ENCODE results near the gene TRAF4. TPM values are rescaled to one million over a fixed set of nuclear protein-coding genes. Genes with fewer than 3 reads are reported as not detected.

The TRAF4 gene
- total and polyA plus RNA-seq, 9 of the 15 experiments (the other 6 are each of a cell fraction or from before 2014, with no cell fraction given): 2.4 to 147 (median 72.4) TPM

DNA sequence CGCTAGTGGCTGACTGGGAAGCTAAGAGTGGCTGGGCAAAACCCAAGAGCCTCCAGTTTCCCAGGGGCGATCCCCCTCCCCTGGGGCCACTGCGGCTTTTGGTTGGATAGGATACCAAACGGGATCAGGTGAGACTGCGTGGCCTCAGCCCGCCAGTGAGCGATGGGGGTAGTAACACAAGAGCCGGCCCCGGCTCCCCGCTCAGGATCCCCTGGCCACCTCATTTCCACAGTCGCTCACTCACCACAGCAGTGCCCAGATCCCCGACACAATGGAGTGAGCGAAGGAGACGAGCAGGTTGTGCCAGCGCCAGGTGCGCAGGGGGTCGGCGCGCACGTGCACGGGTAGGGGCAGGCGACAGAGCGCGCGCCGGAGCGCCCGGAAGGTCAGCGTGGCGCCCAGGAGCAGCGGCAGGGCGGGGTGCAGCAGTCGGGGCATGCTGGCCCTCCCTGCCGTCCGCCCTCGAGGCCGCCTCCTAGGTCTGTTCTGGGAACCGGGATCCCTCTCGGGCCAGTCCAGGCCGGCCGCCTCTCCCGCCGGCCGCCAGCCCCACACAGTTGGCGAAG, 18.1 kb upstream of the TRAF4 start (continued):
- TF ChIP-seq, protein P1, sequence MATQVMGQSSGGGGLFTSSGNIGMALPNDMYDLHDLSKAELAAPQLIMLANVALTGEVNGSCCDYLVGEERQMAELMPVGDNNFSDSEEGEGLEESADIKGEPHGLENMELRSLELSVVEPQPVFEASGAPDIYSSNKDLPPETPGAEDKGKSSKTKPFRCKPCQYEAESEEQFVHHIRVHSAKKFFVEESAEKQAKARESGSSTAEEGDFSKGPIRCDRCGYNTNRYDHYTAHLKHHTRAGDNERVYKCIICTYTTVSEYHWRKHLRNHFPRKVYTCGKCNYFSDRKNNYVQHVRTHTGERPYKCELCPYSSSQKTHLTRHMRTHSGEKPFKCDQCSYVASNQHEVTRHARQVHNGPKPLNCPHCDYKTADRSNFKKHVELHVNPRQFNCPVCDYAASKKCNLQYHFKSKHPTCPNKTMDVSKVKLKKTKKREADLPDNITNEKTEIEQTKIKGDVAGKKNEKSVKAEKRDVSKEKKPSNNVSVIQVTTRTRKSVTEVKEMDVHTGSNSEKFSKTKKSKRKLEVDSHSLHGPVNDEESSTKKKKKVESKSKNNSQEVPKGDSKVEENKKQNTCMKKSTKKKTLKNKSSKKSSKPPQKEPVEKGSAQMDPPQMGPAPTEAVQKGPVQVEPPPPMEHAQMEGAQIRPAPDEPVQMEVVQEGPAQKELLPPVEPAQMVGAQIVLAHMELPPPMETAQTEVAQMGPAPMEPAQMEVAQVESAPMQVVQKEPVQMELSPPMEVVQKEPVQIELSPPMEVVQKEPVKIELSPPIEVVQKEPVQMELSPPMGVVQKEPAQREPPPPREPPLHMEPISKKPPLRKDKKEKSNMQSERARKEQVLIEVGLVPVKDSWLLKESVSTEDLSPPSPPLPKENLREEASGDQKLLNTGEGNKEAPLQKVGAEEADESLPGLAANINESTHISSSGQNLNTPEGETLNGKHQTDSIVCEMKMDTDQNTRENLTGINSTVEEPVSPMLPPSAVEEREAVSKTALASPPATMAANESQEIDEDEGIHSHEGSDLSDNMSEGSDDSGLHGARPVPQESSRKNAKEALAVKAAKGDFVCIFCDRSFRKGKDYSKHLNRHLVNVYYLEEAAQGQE (IDR thresholded peaks at IDR 0.05; ENCODE audit: borderline replicate concordance): peak; percentile 75
- TF ChIP-seq, protein P1 (CRISPR knock-in tag; IDR thresholded peaks at IDR 0.05; ENCODE audit: low read depth): no peak; the same call in 1 of the 2 replicates
- TF ChIP-seq, protein P2, sequence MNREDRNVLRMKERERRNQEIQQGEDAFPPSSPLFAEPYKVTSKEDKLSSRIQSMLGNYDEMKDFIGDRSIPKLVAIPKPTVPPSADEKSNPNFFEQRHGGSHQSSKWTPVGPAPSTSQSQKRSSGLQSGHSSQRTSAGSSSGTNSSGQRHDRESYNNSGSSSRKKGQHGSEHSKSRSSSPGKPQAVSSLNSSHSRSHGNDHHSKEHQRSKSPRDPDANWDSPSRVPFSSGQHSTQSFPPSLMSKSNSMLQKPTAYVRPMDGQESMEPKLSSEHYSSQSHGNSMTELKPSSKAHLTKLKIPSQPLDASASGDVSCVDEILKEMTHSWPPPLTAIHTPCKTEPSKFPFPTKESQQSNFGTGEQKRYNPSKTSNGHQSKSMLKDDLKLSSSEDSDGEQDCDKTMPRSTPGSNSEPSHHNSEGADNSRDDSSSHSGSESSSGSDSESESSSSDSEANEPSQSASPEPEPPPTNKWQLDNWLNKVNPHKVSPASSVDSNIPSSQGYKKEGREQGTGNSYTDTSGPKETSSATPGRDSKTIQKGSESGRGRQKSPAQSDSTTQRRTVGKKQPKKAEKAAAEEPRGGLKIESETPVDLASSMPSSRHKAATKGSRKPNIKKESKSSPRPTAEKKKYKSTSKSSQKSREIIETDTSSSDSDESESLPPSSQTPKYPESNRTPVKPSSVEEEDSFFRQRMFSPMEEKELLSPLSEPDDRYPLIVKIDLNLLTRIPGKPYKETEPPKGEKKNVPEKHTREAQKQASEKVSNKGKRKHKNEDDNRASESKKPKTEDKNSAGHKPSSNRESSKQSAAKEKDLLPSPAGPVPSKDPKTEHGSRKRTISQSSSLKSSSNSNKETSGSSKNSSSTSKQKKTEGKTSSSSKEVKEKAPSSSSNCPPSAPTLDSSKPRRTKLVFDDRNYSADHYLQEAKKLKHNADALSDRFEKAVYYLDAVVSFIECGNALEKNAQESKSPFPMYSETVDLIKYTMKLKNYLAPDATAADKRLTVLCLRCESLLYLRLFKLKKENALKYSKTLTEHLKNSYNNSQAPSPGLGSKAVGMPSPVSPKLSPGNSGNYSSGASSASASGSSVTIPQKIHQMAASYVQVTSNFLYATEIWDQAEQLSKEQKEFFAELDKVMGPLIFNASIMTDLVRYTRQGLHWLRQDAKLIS (CRISPR knock-in tag; IDR thresholded peaks at IDR 0.05): no peak; the same call in 1 of the 2 replicates
- no peak for TF ChIP-seq ZFPM2 (CRISPR knock-in tag; IDR thresholded peaks at IDR 0.05)
- TF ChIP-seq, protein P3, sequence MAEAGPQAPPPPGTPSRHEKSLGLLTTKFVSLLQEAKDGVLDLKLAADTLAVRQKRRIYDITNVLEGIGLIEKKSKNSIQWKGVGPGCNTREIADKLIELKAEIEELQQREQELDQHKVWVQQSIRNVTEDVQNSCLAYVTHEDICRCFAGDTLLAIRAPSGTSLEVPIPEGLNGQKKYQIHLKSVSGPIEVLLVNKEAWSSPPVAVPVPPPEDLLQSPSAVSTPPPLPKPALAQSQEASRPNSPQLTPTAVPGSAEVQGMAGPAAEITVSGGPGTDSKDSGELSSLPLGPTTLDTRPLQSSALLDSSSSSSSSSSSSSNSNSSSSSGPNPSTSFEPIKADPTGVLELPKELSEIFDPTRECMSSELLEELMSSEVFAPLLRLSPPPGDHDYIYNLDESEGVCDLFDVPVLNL (CRISPR knock-in tag; IDR thresholded peaks at IDR 0.05; ENCODE audit: low read depth): peak; percentile 73; the same call in 1 of the 2 replicates
- TF ChIP-seq CBFB (CRISPR knock-in tag; IDR thresholded peaks at IDR 0.05): peak; percentile 76
- no peak; the same call in 1 of the 2 replicates for TF ChIP-seq GTF2E2 (tag; IDR thresholded peaks at IDR 0.05)
- no peak for TF ChIP-seq MCM5 (IDR thresholded peaks at IDR 0.05; ENCODE audit: low read depth)
- TF ChIP-seq TBP (optimal IDR thresholded peaks at IDR 0.05; ENCODE audit: low read depth, low read length): no peak
- TF ChIP-seq MEF2A (IDR thresholded peaks at IDR 0.05; ENCODE audit: control insufficient read depth, low read depth, low read length): no peak
- no peak for TF ChIP-seq FOSL1 (tag; conservative IDR thresholded peaks at IDR 0.05)
- TF ChIP-seq ZNF23 (CRISPR knock-in tag; IDR thresholded peaks at IDR 0.05): no peak
- no peak for TF ChIP-seq CSDE1 (IDR thresholded peaks at IDR 0.05)
- TF ChIP-seq, protein P4, sequence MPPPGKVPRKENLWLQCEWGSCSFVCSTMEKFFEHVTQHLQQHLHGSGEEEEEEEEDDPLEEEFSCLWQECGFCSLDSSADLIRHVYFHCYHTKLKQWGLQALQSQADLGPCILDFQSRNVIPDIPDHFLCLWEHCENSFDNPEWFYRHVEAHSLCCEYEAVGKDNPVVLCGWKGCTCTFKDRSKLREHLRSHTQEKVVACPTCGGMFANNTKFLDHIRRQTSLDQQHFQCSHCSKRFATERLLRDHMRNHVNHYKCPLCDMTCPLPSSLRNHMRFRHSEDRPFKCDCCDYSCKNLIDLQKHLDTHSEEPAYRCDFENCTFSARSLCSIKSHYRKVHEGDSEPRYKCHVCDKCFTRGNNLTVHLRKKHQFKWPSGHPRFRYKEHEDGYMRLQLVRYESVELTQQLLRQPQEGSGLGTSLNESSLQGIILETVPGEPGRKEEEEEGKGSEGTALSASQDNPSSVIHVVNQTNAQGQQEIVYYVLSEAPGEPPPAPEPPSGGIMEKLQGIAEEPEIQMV (tag; conservative IDR thresholded peaks at IDR 0.05; ENCODE audit: low read depth): peak; percentile 71; the same call in 1 of the 2 replicates

All from K562 (cell line).